HCT116 (cell line): ENCODE data around the gene UPK1B. TPM values are rescaled to one million over a fixed set of nuclear protein-coding genes. Genes with fewer than 3 reads are reported as not detected.

ENCODE experiments used
- ATAC-seq: fragments of 200-7000 bp; cut with Tn5 transposase; 2 replicates; pipeline ENCODE4 v1.9.1; 2020; ENCODE audit warnings: mild to moderate bottlenecking, moderate library complexity
- BruUV-seq: library from RNA; stranded (reverse); fragments of 400-500 nt; replicated peaks from 2 replicates; lab custom pipeline; 2021; lab: Mats Ljungman, UMichigan
- CTCF ChIA-PET: fragments of 300-600 bp; sonication (Branson Sonifier 250); formaldehyde crosslinking; loops from one replicate; lab custom pipeline; 2021; ENCODE audit warnings: antibody characterized with exemption; lab: Charles Lee
- POLR2A ChIA-PET: fragments of 300-600, 350-600 bp; sonication (Branson Sonifier 250); formaldehyde crosslinking; loops from one replicate; lab custom pipeline; 2021; ENCODE audit warnings: antibody characterized with exemption; lab: Charles Lee
- RAD21 ChIA-PET, 2 experiments: fragments of 300-600 bp; sonication (Branson Sonifier 250); formaldehyde crosslinking; loops; one replicate each; lab custom pipeline; 2023; ENCODE audit warnings: low total read pairs in 2 of 2; ENCODE audit not compliant: uncharacterized antibody in 2 of 2, unreplicated experiment in 2 of 2, low non-redundant PET in 1 of 2; lab: Charles Lee
- DNase-seq: peaks from one replicate; pipeline ENCODE4 v3.0.0-alpha.2; 2010; ENCODE audit warnings: low read depth, low spot score
- H2AFZ ChIP-seq: fragments of 200-600 bp; shearing (Covaris generic), sonication (generic); 2 replicates; pipeline ENCODE4 v1.6.1; 2017; ENCODE audit warnings: low read depth, mixed run types, mixed read lengths, antibody characterized with exemption, low read length; ENCODE audit not compliant: poor library complexity, severe bottlenecking
- H3K27ac ChIP-seq: 2 replicates; pipeline ENCODE4 v1.5.1; 2012; ENCODE audit warnings: low read depth, low read length
- H3K27me3 ChIP-seq: fragments of 200-600 bp; sonication (generic); 2 replicates; pipeline ENCODE4 v1.6.1; 2016; ENCODE audit warnings: mixed run types, low read length, mixed read lengths; ENCODE audit not compliant: insufficient read depth
- H3K36me3 ChIP-seq, 2 experiments: fragments of 200-500 bp in 1 of 2; fragments of 200-600 bp in 1 of 2; sonication (Bioruptor generic) in 1 of 2; sonication (generic) in 1 of 2; 2 replicates each; pipeline versions ENCODE4 v1.5.1 to v1.6.1; 2014 to 2016; ENCODE audit warnings: low read length in 2 of 2, inconsistent platforms in 1 of 2, mixed read lengths in 1 of 2, mixed run types in 1 of 2; ENCODE audit not compliant: insufficient read depth in 2 of 2, control insufficient read depth in 1 of 2
- H3K4me1 ChIP-seq, 2 experiments: fragments of 200-600 bp in 1 of 2; sonication (generic) in 1 of 2; 2 replicates each; pipeline versions ENCODE4 v1.5.1 to v1.6.1; 2012 to 2017; ENCODE audit warnings: low read length in 2 of 2, inconsistent platforms in 1 of 2, mild to moderate bottlenecking in 1 of 2, mixed read lengths in 1 of 2, mixed run types in 1 of 2, moderate library complexity in 1 of 2; ENCODE audit not compliant: insufficient read depth in 2 of 2, control insufficient read depth in 1 of 2
- H3K4me2 ChIP-seq: fragments of 200-600 bp; sonication (generic); 2 replicates; pipeline ENCODE4 v1.6.1; 2017; ENCODE audit warnings: mixed run types, low read length, mixed read lengths
- H3K4me3 ChIP-seq, 2 experiments: fragments of 200-600 bp in 1 of 2; sonication (generic) in 1 of 2; replicated peaks in 1 of 2; 2 replicates each; pipeline ENCODE4 v1.5.1; 2011 to 2016; ENCODE audit warnings: low read length in 2 of 2, control low read depth in 1 of 2, low read depth in 1 of 2, mild to moderate bottlenecking in 1 of 2, mixed read lengths in 1 of 2, mixed run types in 1 of 2
- H3K79me2 ChIP-seq: fragments of 200-600 bp; sonication (generic); 2 replicates; pipeline ENCODE4 v1.6.1; 2017; ENCODE audit warnings: mild to moderate bottlenecking, mixed run types, low read length, moderate library complexity, mixed read lengths; ENCODE audit not compliant: insufficient read depth
- H3K9ac ChIP-seq: fragments of 200-600 bp; sonication (generic); 2 replicates; pipeline ENCODE4 v1.6.1; 2016; ENCODE audit warnings: low read length, mixed read lengths
- H3K9me2 ChIP-seq: fragments of 200-600 bp; sonication (generic), shearing (Covaris generic); 2 replicates; pipeline ENCODE4 v1.6.1; 2017; ENCODE audit warnings: mixed run types, mild to moderate bottlenecking, moderate library complexity; ENCODE audit not compliant: insufficient read depth
- H3K9me3 ChIP-seq, 2 experiments: fragments of 200-500 bp in 1 of 2; fragments of 200-600 bp in 1 of 2; sonication (Bioruptor generic) in 1 of 2; sonication (generic) in 1 of 2; 2 replicates each; pipeline ENCODE4 v1.6.1; 2014 to 2017; ENCODE audit warnings: low read length in 2 of 2, mixed read lengths in 2 of 2, inconsistent platforms in 1 of 2, low read depth in 1 of 2, mild to moderate bottlenecking in 1 of 2, mixed run types in 1 of 2, moderate library complexity in 1 of 2; ENCODE audit not compliant: control insufficient read depth in 1 of 2, insufficient read depth in 1 of 2
- H4K20me1 ChIP-seq: fragments of 200-600 bp; sonication (generic), shearing (Covaris generic); 2 replicates; pipeline ENCODE4 v1.6.1; 2017; ENCODE audit warnings: mixed run types, mild to moderate bottlenecking, moderate library complexity; ENCODE audit not compliant: insufficient read depth
- CBX3 ChIP-seq: IDR thresholded peaks from 2 replicates; pipeline ENCODE4 v1.6.1; 2012; ENCODE audit warnings: low read depth
- EGR1 ChIP-seq: IDR thresholded peaks from 2 replicates; pipeline ENCODE4 v1.6.1; 2012; ENCODE audit warnings: low read depth
- ELF1 ChIP-seq: IDR thresholded peaks from 2 replicates; pipeline ENCODE4 v1.6.1; 2012; ENCODE audit warnings: low read depth, borderline replicate concordance
- EZH2 ChIP-seq: fragments of 200-600 bp; sonication (generic); IDR thresholded peaks from 2 replicates; pipeline ENCODE4 v1.6.1; 2017; ENCODE audit warnings: antibody characterized with exemption, mixed run types
- EZH2phosphoT487 ChIP-seq: fragments of 200-600 bp; IDR thresholded peaks from 2 replicates; pipeline ENCODE4 v1.6.1; 2018; ENCODE audit warnings: antibody characterized with exemption, borderline replicate concordance
- FOSL1 ChIP-seq: IDR thresholded peaks from 2 replicates; pipeline ENCODE4 v1.6.1; 2012; ENCODE audit warnings: low read depth
- JUND ChIP-seq: IDR thresholded peaks from 2 replicates; pipeline ENCODE4 v1.6.1; 2012
- POLR2A ChIP-seq: IDR thresholded peaks from 2 replicates; pipeline ENCODE4 v1.7.0; 2011; ENCODE audit warnings: borderline replicate concordance; ENCODE audit not compliant: insufficient read depth, insufficient read length; ENCODE audit errors: extremely low read depth
- RAD21 ChIP-seq: IDR thresholded peaks from 2 replicates; pipeline ENCODE4 v1.6.1; 2012; ENCODE audit warnings: low read depth, mild to moderate bottlenecking
- SIN3A ChIP-seq: IDR thresholded peaks from 2 replicates; pipeline ENCODE4 v1.6.1; 2012; ENCODE audit warnings: low read depth
- SP1 ChIP-seq: IDR thresholded peaks from 2 replicates; pipeline ENCODE4 v1.6.1; 2012; ENCODE audit warnings: low read depth
- SRF ChIP-seq: IDR thresholded peaks from 2 replicates; pipeline ENCODE4 v1.6.1; 2012; ENCODE audit warnings: low read depth
- ZFX ChIP-seq: fragments of 450-650 bp; IDR thresholded peaks from 2 replicates; pipeline ENCODE4 v1.6.1; 2017
- ZNF274 ChIP-seq: fragments of 200-500 bp; sonication (Bioruptor generic); IDR thresholded peaks from 2 replicates; pipeline ENCODE4 v1.6.1; 2014; ENCODE audit warnings: mild to moderate bottlenecking, low read depth, low read length, inconsistent platforms
- intact Hi-C: fragments of 100-400 bp; cut with micrococcal nuclease; formaldehyde crosslinking; loops from 2 replicates; pipeline ENCODE4 v1.10.0; 2022
- total RNA-seq: library from RNA; stranded (reverse); gene quantifications from one replicate; pipeline ENCODE4 v1.2.1, GENCODE V29; 2021; ENCODE audit not compliant: unreplicated experiment
- TF ChIP-seq, protein P1 (sequence below): IDR thresholded peaks from 2 replicates; pipeline ENCODE4 v1.6.1; 2012; ENCODE audit warnings: low read depth
- TF ChIP-seq, protein P2 (sequence below), 3 experiments: fragments of 200-600 bp in 1 of 3; sonication (generic) in 1 of 3; IDR thresholded peaks in 2 of 3; conservative IDR thresholded peaks in 1 of 3; 2 replicates each; pipeline ENCODE4 v1.5.1; 2012 to 2017; ENCODE audit warnings: low read depth in 2 of 3, low read length in 2 of 3, antibody characterized with exemption in 1 of 3, borderline replicate concordance in 1 of 3, control low read depth in 1 of 3, mild to moderate bottlenecking in 1 of 3, mixed read lengths in 1 of 3, mixed run types in 1 of 3, moderate library complexity in 1 of 3; ENCODE audit not compliant: insufficient read depth in 1 of 3
- TF ChIP-seq, protein P3 (sequence below): IDR thresholded peaks from 2 replicates; pipeline ENCODE4 v1.6.1; 2012

UPK1B gene
- total RNA-seq, 1 experiment from 2014 or later: not detected

DNA sequence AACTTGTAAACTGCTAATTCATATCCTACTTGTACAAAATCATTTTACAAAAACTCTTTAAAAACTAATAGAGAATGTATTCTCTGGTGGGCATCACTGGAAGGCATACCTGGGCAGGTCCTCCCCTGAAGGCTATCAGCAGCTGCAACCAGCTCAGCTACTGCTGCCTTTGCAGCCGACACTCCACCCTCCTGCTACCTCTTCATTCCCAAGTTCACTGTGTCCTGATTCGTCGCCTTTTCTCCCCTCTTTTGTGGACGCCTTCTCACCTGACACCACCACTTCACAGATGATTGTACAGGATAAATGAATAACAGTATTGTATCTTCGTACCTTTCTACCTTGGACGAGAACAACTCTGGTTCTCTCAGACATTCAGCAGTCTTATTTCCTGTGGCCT is 38.4 kb downstream of the UPK1B start:
- intact Hi-C loops: no loop called here
- H3K4me3 ChIP-seq: no peak overlapping the region
- no peaks in the 10 kb centered on the region for H4K20me1 ChIP-seq
- no peaks in the 10 kb centered on the region for H3K79me2 ChIP-seq
- H3K4me2 ChIP-seq: no peak overlapping the region
- ATAC-seq (no peak), DNase-seq (no peak)
- POLR2A ChIA-PET: no interaction called here
- no peaks in the 10 kb centered on the region for H3K9me3 ChIP-seq
- peaks cover 7 to 17% of the 10 kb centered on the region in 2 experiments; a peak in 2 of 4 replicates for H3K36me3 ChIP-seq
- no peaks in the 10 kb centered on the region for H3K27me3 ChIP-seq
- CTCF ChIA-PET: interaction anchor here (2.0 kb wide), 1 partner anchor 29 kb away, joined by 5 read pairs; the partner anchor contains the start of gene B4GALT4
- H3K9ac ChIP-seq: no peak overlapping the region
- H3K9me2 ChIP-seq: no peaks in the 10 kb centered on the region
- H2AFZ ChIP-seq: no peak overlapping the region
- RAD21 ChIA-PET: no interaction called here
- no peak overlapping the region for H3K27ac ChIP-seq
- no peaks in the 10 kb centered on the region for H3K4me1 ChIP-seq
- no TSS peak for BruUV-seq
- TF ChIP-seq FOSL1 (no peak), POLR2A (no peak), ZFX (no peak), RAD21 (no peak)
- TF ChIP-seq, protein P1, sequence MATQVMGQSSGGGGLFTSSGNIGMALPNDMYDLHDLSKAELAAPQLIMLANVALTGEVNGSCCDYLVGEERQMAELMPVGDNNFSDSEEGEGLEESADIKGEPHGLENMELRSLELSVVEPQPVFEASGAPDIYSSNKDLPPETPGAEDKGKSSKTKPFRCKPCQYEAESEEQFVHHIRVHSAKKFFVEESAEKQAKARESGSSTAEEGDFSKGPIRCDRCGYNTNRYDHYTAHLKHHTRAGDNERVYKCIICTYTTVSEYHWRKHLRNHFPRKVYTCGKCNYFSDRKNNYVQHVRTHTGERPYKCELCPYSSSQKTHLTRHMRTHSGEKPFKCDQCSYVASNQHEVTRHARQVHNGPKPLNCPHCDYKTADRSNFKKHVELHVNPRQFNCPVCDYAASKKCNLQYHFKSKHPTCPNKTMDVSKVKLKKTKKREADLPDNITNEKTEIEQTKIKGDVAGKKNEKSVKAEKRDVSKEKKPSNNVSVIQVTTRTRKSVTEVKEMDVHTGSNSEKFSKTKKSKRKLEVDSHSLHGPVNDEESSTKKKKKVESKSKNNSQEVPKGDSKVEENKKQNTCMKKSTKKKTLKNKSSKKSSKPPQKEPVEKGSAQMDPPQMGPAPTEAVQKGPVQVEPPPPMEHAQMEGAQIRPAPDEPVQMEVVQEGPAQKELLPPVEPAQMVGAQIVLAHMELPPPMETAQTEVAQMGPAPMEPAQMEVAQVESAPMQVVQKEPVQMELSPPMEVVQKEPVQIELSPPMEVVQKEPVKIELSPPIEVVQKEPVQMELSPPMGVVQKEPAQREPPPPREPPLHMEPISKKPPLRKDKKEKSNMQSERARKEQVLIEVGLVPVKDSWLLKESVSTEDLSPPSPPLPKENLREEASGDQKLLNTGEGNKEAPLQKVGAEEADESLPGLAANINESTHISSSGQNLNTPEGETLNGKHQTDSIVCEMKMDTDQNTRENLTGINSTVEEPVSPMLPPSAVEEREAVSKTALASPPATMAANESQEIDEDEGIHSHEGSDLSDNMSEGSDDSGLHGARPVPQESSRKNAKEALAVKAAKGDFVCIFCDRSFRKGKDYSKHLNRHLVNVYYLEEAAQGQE: no peak

DNA sequence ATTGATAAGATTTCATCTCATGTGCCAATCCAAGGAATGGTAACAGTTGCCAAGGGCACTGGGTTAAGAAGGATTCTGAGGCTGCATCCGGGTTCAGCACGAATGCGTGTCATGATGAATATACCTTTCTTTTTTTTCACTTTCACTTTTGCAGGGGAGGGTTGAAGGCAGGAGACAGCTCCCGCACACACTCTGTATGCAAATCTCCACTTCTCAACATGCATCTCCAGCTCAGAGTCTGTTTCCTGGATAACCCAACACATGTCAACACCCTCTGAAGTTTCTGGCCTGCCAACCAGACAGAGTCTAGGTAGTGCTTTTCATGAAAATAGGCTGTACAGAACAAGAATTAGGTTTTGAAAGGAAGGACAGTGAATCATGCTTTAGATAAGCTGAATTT is 45.7 kb downstream of the UPK1B start:
- no peak for ATAC-seq
- H3K36me3 ChIP-seq: peaks cover 0 to 18% of the 10 kb centered on the region in 2 experiments; a peak in 2 of 4 replicates

More for the DNA sequence above, 45.7 kb downstream of the UPK1B start:
- POLR2A ChIA-PET: no interaction called here
- DNase-seq: no peak
- Histone ChIP-seq H4K20me1 (no peaks in the 10 kb centered on the region), H3K79me2 (no peaks in the 10 kb centered on the region), H2AFZ (no peak overlapping the region), H3K4me1 (no peaks in the 10 kb centered on the region), H3K27me3 (no peaks in the 10 kb centered on the region), H3K9me3 (no peaks in the 10 kb centered on the region), H3K9me2 (no peaks in the 10 kb centered on the region), H3K4me2 (no peak overlapping the region), H3K4me3 (no peak overlapping the region), H3K9ac (no peak overlapping the region), H3K27ac (no peak overlapping the region)
- BruUV-seq: no TSS peak
- intact Hi-C loops: no loop called here
- TF ChIP-seq JUND: no peak
- TF ChIP-seq RAD21: no peak
- TF ChIP-seq POLR2A: no peak
- TF ChIP-seq ELF1: no peak
- no peak for TF ChIP-seq SIN3A
- no peak for TF ChIP-seq SP1
- TF ChIP-seq EGR1: no peak
- TF ChIP-seq, protein P2, sequence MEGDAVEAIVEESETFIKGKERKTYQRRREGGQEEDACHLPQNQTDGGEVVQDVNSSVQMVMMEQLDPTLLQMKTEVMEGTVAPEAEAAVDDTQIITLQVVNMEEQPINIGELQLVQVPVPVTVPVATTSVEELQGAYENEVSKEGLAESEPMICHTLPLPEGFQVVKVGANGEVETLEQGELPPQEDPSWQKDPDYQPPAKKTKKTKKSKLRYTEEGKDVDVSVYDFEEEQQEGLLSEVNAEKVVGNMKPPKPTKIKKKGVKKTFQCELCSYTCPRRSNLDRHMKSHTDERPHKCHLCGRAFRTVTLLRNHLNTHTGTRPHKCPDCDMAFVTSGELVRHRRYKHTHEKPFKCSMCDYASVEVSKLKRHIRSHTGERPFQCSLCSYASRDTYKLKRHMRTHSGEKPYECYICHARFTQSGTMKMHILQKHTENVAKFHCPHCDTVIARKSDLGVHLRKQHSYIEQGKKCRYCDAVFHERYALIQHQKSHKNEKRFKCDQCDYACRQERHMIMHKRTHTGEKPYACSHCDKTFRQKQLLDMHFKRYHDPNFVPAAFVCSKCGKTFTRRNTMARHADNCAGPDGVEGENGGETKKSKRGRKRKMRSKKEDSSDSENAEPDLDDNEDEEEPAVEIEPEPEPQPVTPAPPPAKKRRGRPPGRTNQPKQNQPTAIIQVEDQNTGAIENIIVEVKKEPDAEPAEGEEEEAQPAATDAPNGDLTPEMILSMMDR (IDR thresholded peaks at IDR 0.05 in 2 of 3, conservative IDR thresholded peaks at IDR 0.05 in 1 of 3; ENCODE audit: borderline replicate concordance in 1 of 3, insufficient read depth in 1 of 3, low read depth in 2 of 3, low read length in 2 of 3): no peak
- no peak for TF ChIP-seq EZH2phosphoT487
- no peak for TF ChIP-seq ZNF274
- TF ChIP-seq EZH2: no peak
- TF ChIP-seq CBX3: no peak
- TF ChIP-seq, protein P3, sequence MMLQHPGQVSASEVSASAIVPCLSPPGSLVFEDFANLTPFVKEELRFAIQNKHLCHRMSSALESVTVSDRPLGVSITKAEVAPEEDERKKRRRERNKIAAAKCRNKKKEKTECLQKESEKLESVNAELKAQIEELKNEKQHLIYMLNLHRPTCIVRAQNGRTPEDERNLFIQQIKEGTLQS: no peak
- TF ChIP-seq SRF: no peak
- CTCF ChIA-PET: no interaction called here
- RAD21 ChIA-PET: no interaction called here
